Epidermal melanocyte (primary cell): Measurements from ENCODE around the gene IRS1.

ENCODE experiments used
- DNase-seq: peaks from one replicate; pipeline ENCODE4 v3.0.0; 2011; ENCODE audit warnings: low spot score; ENCODE audit not compliant: insufficient read length

Gene IRS1

DNA sequence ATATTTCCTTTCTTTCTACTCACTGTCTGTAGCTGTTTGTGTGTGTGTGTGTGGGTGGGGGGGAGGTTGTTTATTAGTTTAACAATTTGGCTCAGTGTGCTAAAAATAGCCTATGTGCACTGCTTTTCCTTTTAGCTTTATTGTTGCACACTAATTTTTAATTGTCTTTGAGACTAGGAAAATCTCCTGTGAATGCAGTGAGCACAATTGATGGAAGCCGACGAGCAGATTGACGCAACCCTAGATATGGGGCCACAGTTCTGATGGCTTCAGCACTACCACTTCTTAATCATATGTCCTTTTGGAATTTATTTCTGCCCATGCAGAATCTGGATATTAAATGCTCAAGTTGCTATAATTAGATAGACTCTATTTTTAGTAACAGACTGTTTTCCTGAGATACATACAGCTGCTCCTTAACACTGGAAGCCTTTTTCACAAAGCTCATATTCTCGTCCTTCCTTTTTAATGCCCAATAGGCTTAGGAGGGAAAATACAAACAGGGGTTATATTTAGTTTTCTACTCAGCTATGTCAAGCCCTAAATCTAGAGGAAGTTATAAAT lies 109.1 kb downstream of the IRS1 start:
- peak; percentile 53 for DNase-seq

- DNase-seq, result no peak
These were observed 111.9 kb downstream of the IRS1 start for GRCh38 chr2:226687641-226688253.

DNA sequence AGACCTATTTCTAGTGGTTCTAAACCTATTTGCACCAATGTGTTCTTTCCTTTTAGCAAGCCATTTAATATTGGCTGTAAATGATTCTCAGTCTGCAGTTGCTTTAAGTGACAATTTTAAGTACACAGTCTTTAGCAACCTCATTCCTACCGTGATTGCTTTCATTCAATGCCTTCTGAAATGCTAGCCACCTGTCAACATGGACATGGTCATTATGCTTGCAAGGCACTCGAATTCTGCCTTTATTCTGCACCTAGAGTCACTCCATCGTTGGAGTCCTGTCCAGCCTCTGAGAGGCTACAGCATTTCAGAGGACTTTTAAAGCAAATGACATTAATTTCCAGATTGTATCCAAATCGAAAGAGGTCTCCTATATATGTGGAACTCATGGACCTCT lies 115.1 kb downstream of the IRS1 start:
- DNase-seq, result no peak

DNA sequence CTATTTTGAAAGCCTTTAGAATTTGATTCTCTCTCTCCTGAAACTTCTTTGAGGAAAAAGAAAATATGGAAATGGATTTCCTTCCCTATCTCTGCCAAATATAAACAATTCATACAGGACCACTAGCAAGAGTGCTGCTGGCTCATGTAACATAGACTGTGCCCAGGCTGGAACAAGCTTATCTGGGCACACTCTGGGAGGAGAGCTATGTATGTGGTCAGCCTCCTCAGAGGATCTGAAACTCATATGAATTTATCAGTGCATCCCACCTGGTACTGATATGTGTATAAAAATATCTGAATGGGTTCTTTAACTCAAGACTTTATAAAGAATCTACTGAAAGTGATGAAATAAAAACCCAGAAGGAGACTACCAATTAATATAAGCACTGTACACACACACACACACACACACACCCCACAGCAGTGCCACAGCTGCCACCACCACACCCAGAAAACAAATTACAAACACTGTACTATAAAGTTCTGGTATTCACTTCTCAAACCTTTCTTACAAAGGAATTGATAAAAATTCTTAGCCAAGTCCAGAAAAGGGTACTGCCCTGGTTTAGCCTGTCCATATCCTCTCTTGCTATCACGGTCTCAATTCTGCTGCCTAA lies 115.6 kb downstream of the IRS1 start:
- DNase-seq, result no peak

- no peak for DNase-seq
These were observed 116.4 kb downstream of the IRS1 start for GRCh38 chr2:226683196-226683595.
